CD4-positive, alpha-beta T cell (primary cell): ENCODE data around the gene RAB9A. TPM values are rescaled to one million over a fixed set of nuclear protein-coding genes. Genes with fewer than 3 reads are reported as not detected.

Experiments used
- ATAC-seq: fragments of 200-7000 bp; cut with Tn5 transposase; one replicate; pipeline ENCODE4 v1.10.0; 2022; ENCODE audit warnings: mild to moderate bottlenecking; ENCODE audit not compliant: poor library complexity
- CTCF ChIA-PET: fragments of 350-600 bp; sonication (Branson Sonifier 250); formaldehyde crosslinking; loops from one replicate; lab custom pipeline; 2021; ENCODE audit warnings: antibody characterized with exemption, inconsistent platforms; lab: Charles Lee
- POLR2A ChIA-PET: fragments of 350-600 bp; sonication (Branson Sonifier 250); formaldehyde crosslinking; loops from one replicate; lab custom pipeline; 2021; ENCODE audit warnings: antibody characterized with exemption, inconsistent platforms; lab: Charles Lee
- DNase-seq, 14 experiments: peaks; one replicate each; pipeline ENCODE4 v3.0.0-alpha.2; 2013 to 2020; ENCODE audit warnings: mixed read lengths in 2 of 14
- H3K27ac ChIP-seq, 2 donors: one replicate each; pipeline versions ENCODE4 v1.5.1 to v1.7.0; 2013; ENCODE audit warnings: low read length in 2 of 2, low read depth in 1 of 2, mild to moderate bottlenecking in 1 of 2
- H3K27me3 ChIP-seq, 2 experiments: 1 replicate in 1 of 2; 2 replicates in 1 of 2; pipeline versions ENCODE4 v1.6.1 to v1.7.0; 2013; ENCODE audit warnings: low read length in 2 of 2, control low read depth in 1 of 2, mild to moderate bottlenecking in 1 of 2, moderate library complexity in 1 of 2; ENCODE audit not compliant: insufficient read depth in 2 of 2, control insufficient read depth in 1 of 2
- H3K36me3 ChIP-seq: one replicate; pipeline ENCODE4 v1.6.1; 2013; ENCODE audit warnings: low read length, control low read depth; ENCODE audit not compliant: insufficient read depth
- H3K4me1 ChIP-seq: one replicate; pipeline ENCODE4 v1.6.1; 2013; ENCODE audit warnings: low read length, control low read depth; ENCODE audit not compliant: insufficient read depth
- H3K4me3 ChIP-seq: one replicate; pipeline ENCODE4 v1.5.1; 2013; ENCODE audit warnings: mild to moderate bottlenecking, low read length, moderate library complexity
- H3K9me3 ChIP-seq, 2 experiments: 1 replicate in 1 of 2; 2 replicates in 1 of 2; pipeline versions ENCODE4 v1.6.1 to v1.7.0; 2013; ENCODE audit warnings: low read length in 2 of 2, mild to moderate bottlenecking in 2 of 2, control low read depth in 1 of 2, moderate library complexity in 1 of 2; ENCODE audit not compliant: control insufficient read depth in 1 of 2, insufficient read depth in 1 of 2
- H3K27ac Mint-ChIP-seq: one replicate; pipeline ENCODE4 v1.8.0; 2020; ENCODE audit warnings: mixed read lengths
- H3K27me3 Mint-ChIP-seq: one replicate; pipeline ENCODE4 v1.8.0; 2021; ENCODE audit warnings: mixed read lengths
- H3K36me3 Mint-ChIP-seq: one replicate; pipeline ENCODE4 v1.8.0; 2021; ENCODE audit warnings: low read depth, mixed read lengths
- H3K4me1 Mint-ChIP-seq: one replicate; pipeline ENCODE4 v1.8.0; 2021; ENCODE audit warnings: low read depth, mixed read lengths
- H3K4me3 Mint-ChIP-seq: one replicate; pipeline ENCODE4 v1.8.0; 2020; ENCODE audit warnings: mild to moderate bottlenecking, mixed read lengths
- H3K9me3 Mint-ChIP-seq: one replicate; pipeline ENCODE4 v1.8.0; 2020; ENCODE audit warnings: mixed read lengths
- CTCF ChIP-seq: fragments of 200-600 bp; IDR thresholded peaks from one replicate; pipeline ENCODE4 v1.8.0; 2022; ENCODE audit warnings: antibody characterized with exemption, mild to moderate bottlenecking
- intact Hi-C, 2 experiments: fragments of 100-400 bp; cut with DNase I in 1 of 2; cut with micrococcal nuclease in 1 of 2; formaldehyde crosslinking; loops; one replicate each; pipeline versions ENCODE4 v1.15.1 to v1.9.0; 2023 to 2025; cut with DNase I, micrococcal nuclease
- total RNA-seq, 174 experiments: library from RNA in 2 of 174; stranded (reverse) in 2 of 174; gene quantifications; one replicate each; pipeline ENCODE4 v1.2.3 and lab custom pipeline; 2021 to 2026

Gene RAB9A
- total RNA-seq, 2 experiments from 2014 or later = 21.4 to 25.2 TPM

GRCh38 chrX:13717700-13718472, 29.0 kb downstream of the RAB9A start:
- CTCF ChIA-PET = no interaction called here
- peaks cover 47% of the 10 kb centered on the region for H3K4me1 Mint-ChIP-seq
- Histone ChIP-seq H3K36me3 (peaks cover 34% of the 10 kb centered on the region), H3K4me3 (no peak overlapping the region), H3K9me3 (no peaks in the 10 kb centered on the region), H3K4me1 (peaks cover 32% of the 10 kb centered on the region), H3K27me3 (no peaks in the 10 kb centered on the region), H3K27ac (no peak overlapping the region)
- H3K27ac Mint-ChIP-seq = peak overlapping the region; percentile 85
- no peak for DNase-seq
- H3K27me3 Mint-ChIP-seq = no peaks in the 10 kb centered on the region
- H3K36me3 Mint-ChIP-seq = peaks cover 65% of the 10 kb centered on the region
- no peak for ATAC-seq
- POLR2A ChIA-PET = interaction anchor here (9.0 kb wide), 1 partner anchor 16 kb away, joined by 105 read pairs; the partner anchor contains the start of genes OFD1 and TRAPPC2
- intact Hi-C loops = no loop called here
- H3K4me3 Mint-ChIP-seq = no peak overlapping the region
- TF ChIP-seq CTCF = no peak
- no peaks in the 10 kb centered on the region for H3K9me3 Mint-ChIP-seq

GRCh38 chrX:13719192-13719856, 30.4 kb downstream of the RAB9A start:
- intact Hi-C loops = no loop called here
- CTCF ChIA-PET = no interaction called here

More at GRCh38 chrX:13719192-13719856, 30.4 kb downstream of the RAB9A start:
- no peak overlapping the region for H3K27ac ChIP-seq
- peaks cover 32% of the 10 kb centered on the region for H3K4me1 ChIP-seq
- H3K9me3 ChIP-seq = no peaks in the 10 kb centered on the region
- H3K36me3 ChIP-seq = peaks cover 27% of the 10 kb centered on the region
- DNase-seq (peak in 4 of 14 experiments; percentile 7 to 71 (median 31)), ATAC-seq (peak; percentile 29)
- peaks cover 74% of the 10 kb centered on the region for H3K36me3 Mint-ChIP-seq
- H3K27me3 Mint-ChIP-seq = no peaks in the 10 kb centered on the region
- no peak for TF ChIP-seq CTCF
- no peaks in the 10 kb centered on the region for H3K27me3 ChIP-seq
- peak overlapping the region; percentile 86 for H3K27ac Mint-ChIP-seq
- POLR2A ChIA-PET = interaction anchor here (1.8 to 9.0 kb wide), 2 partner anchors 15 to 31 kb away, joined by 7 to 105 read pairs; partner anchors contain the start of genes OFD1, RAB9A and TRAPPC2
- H3K4me3 ChIP-seq = no peak overlapping the region
- H3K4me1 Mint-ChIP-seq = peaks cover 57% of the 10 kb centered on the region
- H3K4me3 Mint-ChIP-seq = peak overlapping the region; percentile 4
- H3K9me3 Mint-ChIP-seq = no peaks in the 10 kb centered on the region
